ENCODE results near the gene SLMAP.

Gene SLMAP

GRCh38 chr3:57787867-57788623 is 31.9 kb downstream of the SLMAP start:
- Histone ChIP-seq H3K27ac (no peak overlapping the region), H3K4me3 (ENCODE audit: low read depth, low read length) (no peak overlapping the region)
- peak; percentile 34 for DNase-seq

GRCh38 chr3:57788624-57789018 is 32.5 kb downstream of the SLMAP start:
- no peak overlapping the region for H3K27ac ChIP-seq
- TF ChIP-seq CTCF (IDR thresholded peaks at IDR 0.05; ENCODE audit: low read depth, low read length, missing control alignments) = no peak
- H3K4me3 ChIP-seq (ENCODE audit: low read depth, low read length) = no peak overlapping the region
- H3K27me3 ChIP-seq (replicated peaks) = no peaks in the 10 kb centered on the region
- in situ Hi-C loops (cut with HindIII; ENCODE audit: low pct_ligation_motif_present, low sequenced_read_pairs) = no loop called here
- no peak for DNase-seq
- no peaks in the 10 kb centered on the region for H3K36me3 ChIP-seq (replicated peaks)

More at GRCh38 chr3:57787867-57788623, 31.9 kb downstream of the SLMAP start:
- TF ChIP-seq CTCF (IDR thresholded peaks at IDR 0.05; ENCODE audit: low read depth, low read length, missing control alignments) = no peak
- no peaks in the 10 kb centered on the region for H3K36me3 ChIP-seq (replicated peaks)
- in situ Hi-C loops (cut with HindIII; ENCODE audit: low pct_ligation_motif_present, low sequenced_read_pairs) = no loop called here
- H3K27me3 ChIP-seq (replicated peaks) = no peaks in the 10 kb centered on the region

- DNase-seq = no peak
- TF ChIP-seq CTCF (IDR thresholded peaks at IDR 0.05; ENCODE audit: low read depth, low read length, missing control alignments) = no peak
- Histone ChIP-seq H3K4me3 (ENCODE audit: low read depth, low read length) (no peak overlapping the region), H3K36me3 (replicated peaks) (no peaks in the 10 kb centered on the region), H3K27me3 (replicated peaks) (no peaks in the 10 kb centered on the region), H3K27ac (no peak overlapping the region)
- in situ Hi-C loops (cut with HindIII; ENCODE audit: low pct_ligation_motif_present, low sequenced_read_pairs) = no loop called here
Observed at GRCh38 chr3:57791245-57791644, 35.1 kb downstream of the SLMAP start.

- TF ChIP-seq CTCF (IDR thresholded peaks at IDR 0.05; ENCODE audit: low read depth, low read length, missing control alignments) = no peak
- H3K4me3 ChIP-seq (ENCODE audit: low read depth, low read length) = no peak overlapping the region
- no peaks in the 10 kb centered on the region for H3K36me3 ChIP-seq (replicated peaks)
- DNase-seq = no peak
- in situ Hi-C loops (cut with HindIII; ENCODE audit: low pct_ligation_motif_present, low sequenced_read_pairs) = no loop called here
- no peak overlapping the region for H3K27ac ChIP-seq
- H3K27me3 ChIP-seq (replicated peaks) = no peaks in the 10 kb centered on the region
Observed at GRCh38 chr3:57792198-57792597, 36.1 kb downstream of the SLMAP start.

- no peak for TF ChIP-seq CTCF (IDR thresholded peaks at IDR 0.05; ENCODE audit: low read depth, low read length, missing control alignments)
- Histone ChIP-seq H3K4me3 (ENCODE audit: low read depth, low read length) (no peak overlapping the region), H3K27ac (peak overlapping the region; percentile 18), H3K36me3 (replicated peaks) (no peaks in the 10 kb centered on the region), H3K27me3 (replicated peaks) (no peaks in the 10 kb centered on the region)
- in situ Hi-C loops (cut with HindIII; ENCODE audit: low pct_ligation_motif_present, low sequenced_read_pairs) = no loop called here
- DNase-seq = no peak
Observed at GRCh38 chr3:57793737-57794187, 37.7 kb downstream of the SLMAP start.

- no peak overlapping the region for H3K27ac ChIP-seq
- no peak for DNase-seq
- H3K27me3 ChIP-seq (replicated peaks) = no peaks in the 10 kb centered on the region
- no peak for TF ChIP-seq CTCF (IDR thresholded peaks at IDR 0.05; ENCODE audit: low read depth, low read length, missing control alignments)
- no peak overlapping the region for H3K4me3 ChIP-seq (ENCODE audit: low read depth, low read length)
- in situ Hi-C loops (cut with HindIII; ENCODE audit: low pct_ligation_motif_present, low sequenced_read_pairs) = no loop called here
- H3K36me3 ChIP-seq (replicated peaks) = no peaks in the 10 kb centered on the region
Observed at GRCh38 chr3:57794501-57794900, 38.4 kb downstream of the SLMAP start.
